ENCODE results near the gene ANP32E. TPM values are rescaled to one million over a fixed set of nuclear protein-coding genes. Genes with fewer than 3 reads are reported as not detected.

Gene ANP32E
- total and polyA plus RNA-seq, 3 donors from 2014 or later = 8.9 to 11.8 (median 10.5) TPM

- Histone ChIP-seq H3K27ac (no peak overlapping the region), H3K36me3 (ENCODE audit: low read depth, missing control alignments) (no peaks in the 10 kb centered on the region), H3K27me3 (no peaks in the 10 kb centered on the region), H3K4me1 (peaks cover 37% of the 10 kb centered on the region), H3K4me3 (no peak overlapping the region), H3K9me3 (no peaks in the 10 kb centered on the region)
- intact Hi-C loops (cut with DNase I; ENCODE audit: low total_unique reads) = no loop called here
- DNase-seq = no peak
- TF ChIP-seq POLR2A (IDR thresholded peaks at IDR 0.05) (no peak), CTCF (IDR thresholded peaks at IDR 0.05) (no peak)
- WGBS, 2 donors = 80 to 88% methylated on average over 6 of the region's 6 CpGs
These were observed 26.7 kb upstream of the ANP32E start for GRCh38 chr1:150262388-150263320.

- H3K27me3 ChIP-seq = no peaks in the 10 kb centered on the region
- DNase-seq = no peak
- no peaks in the 10 kb centered on the region for H3K36me3 ChIP-seq (ENCODE audit: low read depth, missing control alignments)
- no peak overlapping the region for H3K4me3 ChIP-seq
- no peak overlapping the region for H3K27ac ChIP-seq
- peaks cover 39% of the 10 kb centered on the region for H3K4me1 ChIP-seq
- TF ChIP-seq POLR2A (IDR thresholded peaks at IDR 0.05) = no peak
- no peak for TF ChIP-seq CTCF (IDR thresholded peaks at IDR 0.05)
- H3K9me3 ChIP-seq = no peaks in the 10 kb centered on the region
- intact Hi-C loops (cut with DNase I; ENCODE audit: low total_unique reads) = no loop called here
- 88 to 92% methylated on average over 6 of the region's 6 CpGs for WGBS, 2 donors
These were observed 25.5 kb upstream of the ANP32E start for GRCh38 chr1:150261367-150261766.

- Histone ChIP-seq H3K36me3 (ENCODE audit: low read depth, missing control alignments) (no peaks in the 10 kb centered on the region), H3K27me3 (no peaks in the 10 kb centered on the region), H3K4me3 (no peak overlapping the region), H3K27ac (peak overlapping the region in 1 of 2 donors; percentile 46), H3K9me3 (no peaks in the 10 kb centered on the region), H3K4me1 (peaks cover 43% of the 10 kb centered on the region)
- TF ChIP-seq POLR2A (IDR thresholded peaks at IDR 0.05) = no peak
- no peak for TF ChIP-seq CTCF (IDR thresholded peaks at IDR 0.05)
- DNase-seq = peak; percentile 59
- WGBS, 2 donors = 24 to 40% methylated on average over 11 of the region's 11 CpGs
- intact Hi-C loops (cut with DNase I; ENCODE audit: low total_unique reads) = no loop called here
These were observed 24.1 kb upstream of the ANP32E start for GRCh38 chr1:150259758-150260669.

GRCh38 chr1:150259217-150259616, 23.3 kb upstream of the ANP32E start:
- Histone ChIP-seq H3K4me1 (peaks cover 43% of the 10 kb centered on the region), H3K4me3 (no peak overlapping the region), H3K27me3 (no peaks in the 10 kb centered on the region), H3K9me3 (no peaks in the 10 kb centered on the region), H3K27ac (peak overlapping the region; percentile 22 to 46), H3K36me3 (ENCODE audit: low read depth, missing control alignments) (no peaks in the 10 kb centered on the region)
- no peak for DNase-seq
- intact Hi-C loops (cut with DNase I; ENCODE audit: low total_unique reads) = no loop called here
- 52 to 62% methylated on average over 4 of the region's 4 CpGs for WGBS, 2 donors
- TF ChIP-seq CTCF (IDR thresholded peaks at IDR 0.05) (no peak), POLR2A (IDR thresholded peaks at IDR 0.05) (no peak)
